ENCODE measurements around the gene CSPG5.

CSPG5 gene

DNA sequence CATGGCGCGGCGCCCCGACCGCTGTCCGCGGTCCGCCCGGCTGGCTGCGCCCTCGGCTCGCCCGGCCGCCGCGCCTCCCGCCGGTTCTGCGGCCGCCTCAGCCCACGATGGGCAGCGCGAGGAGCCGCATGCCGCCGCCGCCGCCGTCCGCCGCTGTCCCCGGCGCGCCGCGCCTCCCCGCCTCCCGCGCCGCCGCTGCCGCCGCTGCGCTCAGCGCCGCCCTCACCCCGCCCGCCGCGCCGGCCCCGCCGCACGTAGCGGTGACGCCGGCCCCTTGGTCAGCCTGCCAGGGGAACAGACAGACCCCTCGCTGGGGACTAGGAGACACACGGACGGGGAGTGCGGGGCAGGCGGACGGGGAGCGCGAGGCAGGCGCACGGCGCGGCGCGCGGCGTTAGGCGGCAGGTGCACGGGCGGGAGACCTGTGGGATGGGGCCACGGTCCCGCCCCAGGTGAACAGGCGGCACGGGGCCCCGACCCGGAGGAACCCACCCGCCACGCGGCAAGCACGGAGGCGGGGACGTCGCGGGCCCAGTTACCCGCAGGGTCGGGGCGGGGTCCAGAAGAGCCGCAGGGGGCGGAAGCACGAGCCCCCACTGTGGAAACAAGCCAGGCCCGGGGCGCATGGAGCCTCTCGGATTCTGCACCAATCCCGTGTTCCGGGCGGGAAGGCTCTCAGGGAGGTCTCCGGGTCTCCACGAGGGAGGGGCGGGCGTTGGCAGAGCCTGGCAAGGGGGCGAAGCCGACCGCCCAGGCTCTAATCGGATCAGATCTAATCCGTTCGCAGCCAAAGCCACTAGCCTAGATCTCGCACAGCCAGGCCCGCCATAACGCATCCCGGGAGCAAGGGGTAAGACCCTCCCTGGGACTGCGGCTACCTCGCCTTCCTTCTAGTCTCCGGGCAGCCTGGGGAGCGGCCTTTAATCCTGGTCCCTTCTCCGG, at the start of gene CSPG5:
Gene CSPG5 (minus strand): TSS at position 175 of the 942 bp plus-strand sequence. CDS start 172 bp downstream, at position 3.
- peak within 1 kb of the TSS; percentile 59 for H3K4me3 ChIP-seq (ENCODE audit: low read depth, low read length)
- TF ChIP-seq, protein P1, sequence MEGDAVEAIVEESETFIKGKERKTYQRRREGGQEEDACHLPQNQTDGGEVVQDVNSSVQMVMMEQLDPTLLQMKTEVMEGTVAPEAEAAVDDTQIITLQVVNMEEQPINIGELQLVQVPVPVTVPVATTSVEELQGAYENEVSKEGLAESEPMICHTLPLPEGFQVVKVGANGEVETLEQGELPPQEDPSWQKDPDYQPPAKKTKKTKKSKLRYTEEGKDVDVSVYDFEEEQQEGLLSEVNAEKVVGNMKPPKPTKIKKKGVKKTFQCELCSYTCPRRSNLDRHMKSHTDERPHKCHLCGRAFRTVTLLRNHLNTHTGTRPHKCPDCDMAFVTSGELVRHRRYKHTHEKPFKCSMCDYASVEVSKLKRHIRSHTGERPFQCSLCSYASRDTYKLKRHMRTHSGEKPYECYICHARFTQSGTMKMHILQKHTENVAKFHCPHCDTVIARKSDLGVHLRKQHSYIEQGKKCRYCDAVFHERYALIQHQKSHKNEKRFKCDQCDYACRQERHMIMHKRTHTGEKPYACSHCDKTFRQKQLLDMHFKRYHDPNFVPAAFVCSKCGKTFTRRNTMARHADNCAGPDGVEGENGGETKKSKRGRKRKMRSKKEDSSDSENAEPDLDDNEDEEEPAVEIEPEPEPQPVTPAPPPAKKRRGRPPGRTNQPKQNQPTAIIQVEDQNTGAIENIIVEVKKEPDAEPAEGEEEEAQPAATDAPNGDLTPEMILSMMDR (IDR thresholded peaks at IDR 0.05; ENCODE audit: borderline replicate concordance, insufficient read depth, low read depth, low read length): no peak

- TF ChIP-seq, protein P1 (IDR thresholded peaks at IDR 0.05; ENCODE audit: borderline replicate concordance, insufficient read depth, low read depth, low read length): no peak
- H3K4me3 ChIP-seq (ENCODE audit: low read depth, low read length): no peak overlapping the region
Measured at GRCh38 chr3:47628426-47628825, 49.8 kb upstream of the CSPG5 start.

- H3K4me3 ChIP-seq (ENCODE audit: low read depth, low read length): no peak overlapping the region
- TF ChIP-seq, protein P1 (IDR thresholded peaks at IDR 0.05; ENCODE audit: borderline replicate concordance, insufficient read depth, low read depth, low read length): no peak
Measured at GRCh38 chr3:47622671-47623461, 44.2 kb upstream of the CSPG5 start.

DNA sequence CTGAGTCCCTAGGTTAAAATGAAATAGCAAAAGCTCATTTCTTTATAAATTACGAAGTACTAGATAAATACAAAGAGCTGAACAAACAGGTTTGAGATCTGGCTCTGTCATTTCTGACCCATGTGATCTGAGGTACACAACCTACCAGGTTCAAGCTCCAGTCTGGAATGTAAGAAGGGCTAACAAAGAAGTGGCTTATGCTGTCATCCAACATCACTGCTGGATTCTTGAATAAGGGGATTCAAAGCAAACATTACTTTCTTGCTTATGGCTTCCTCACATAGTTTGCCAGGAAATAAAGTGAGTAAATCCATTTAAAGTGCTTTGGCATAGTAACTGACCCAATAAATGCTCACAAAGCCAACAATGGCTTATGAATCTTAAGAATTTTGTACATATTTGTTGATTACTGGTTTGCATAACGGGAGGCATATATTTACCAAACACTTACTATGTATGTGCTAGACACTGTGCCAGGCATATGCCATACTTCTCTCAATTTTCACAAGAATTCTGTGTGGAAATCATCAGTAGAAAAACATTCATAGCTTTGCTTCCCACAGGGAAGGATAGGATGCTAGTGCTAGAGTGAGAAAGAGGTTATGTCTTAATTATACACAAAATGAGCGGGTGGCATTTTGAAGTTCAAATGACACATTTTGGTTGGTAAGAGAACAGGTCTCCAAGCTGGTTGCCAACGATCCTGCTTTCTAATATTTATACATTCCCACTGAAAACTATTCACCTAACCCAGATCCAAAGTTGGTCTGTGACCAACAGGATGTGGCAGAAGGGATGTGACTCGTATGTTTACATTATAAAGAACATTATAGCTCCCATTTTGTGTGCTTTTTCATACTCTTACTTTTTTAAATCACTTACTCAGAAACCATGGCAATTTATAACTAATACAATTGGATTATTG, 38.7 kb upstream of the CSPG5 start:
- TF ChIP-seq, protein P1 (IDR thresholded peaks at IDR 0.05; ENCODE audit: borderline replicate concordance, insufficient read depth, low read depth, low read length): no peak
- H3K4me3 ChIP-seq (ENCODE audit: low read depth, low read length): no peak overlapping the region

- TF ChIP-seq, protein P1 (IDR thresholded peaks at IDR 0.05; ENCODE audit: borderline replicate concordance, insufficient read depth, low read depth, low read length): no peak
- H3K4me3 ChIP-seq (ENCODE audit: low read depth, low read length): no peak overlapping the region
Measured at GRCh38 chr3:47614788-47615187, 36.1 kb upstream of the CSPG5 start.

GRCh38 chr3:47613722-47614121, 35.1 kb upstream of the CSPG5 start:
- TF ChIP-seq, protein P1 (IDR thresholded peaks at IDR 0.05; ENCODE audit: borderline replicate concordance, insufficient read depth, low read depth, low read length): no peak
- no peak overlapping the region for H3K4me3 ChIP-seq (ENCODE audit: low read depth, low read length)

All from GM12875 (cell line).